T-helper 9 cell (primary cell): ENCODE data around the gene ZNRD2.

ENCODE experiments used
- DNase-seq: peaks from one replicate; pipeline ENCODE4 v3.0.0-alpha.2; 2020

ZNRD2 gene

DNA sequence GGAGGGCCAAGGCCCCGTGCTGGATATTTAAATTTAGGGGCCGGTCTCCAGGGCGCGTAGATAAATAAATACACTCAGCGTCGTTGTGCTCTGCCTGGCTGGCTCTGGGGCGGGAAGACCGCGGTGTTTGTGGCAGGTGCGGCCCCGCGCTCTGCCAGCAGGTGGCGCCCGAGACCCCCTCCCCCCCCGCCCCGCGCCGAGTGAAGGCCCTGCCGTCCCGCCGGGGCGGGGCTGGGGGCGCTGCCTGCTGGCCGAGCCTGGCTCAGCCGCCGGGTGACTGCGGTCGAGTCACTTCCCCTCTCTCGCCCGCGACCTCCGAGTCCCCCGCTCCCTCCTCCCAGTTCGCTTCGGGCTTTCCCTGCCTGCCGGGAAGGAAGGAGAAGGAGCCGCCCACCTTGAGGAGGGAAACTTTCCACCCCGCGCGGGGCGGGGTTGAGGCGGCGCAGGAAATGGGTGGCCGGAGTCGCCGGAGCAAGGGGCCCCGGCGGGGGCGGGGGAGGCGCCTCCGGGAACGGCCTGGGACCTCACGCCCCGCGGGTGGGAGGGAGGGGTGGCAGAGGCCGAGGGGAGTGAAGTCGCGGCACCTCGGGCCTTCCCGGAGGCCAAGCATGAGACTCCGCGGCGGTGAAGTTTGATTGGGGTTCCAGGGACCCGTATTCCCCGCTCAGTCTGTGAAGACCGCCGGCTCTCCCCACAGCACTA, 4.0 kb downstream of the ZNRD2 start:
- DNase-seq = peak; percentile 80

DNA sequence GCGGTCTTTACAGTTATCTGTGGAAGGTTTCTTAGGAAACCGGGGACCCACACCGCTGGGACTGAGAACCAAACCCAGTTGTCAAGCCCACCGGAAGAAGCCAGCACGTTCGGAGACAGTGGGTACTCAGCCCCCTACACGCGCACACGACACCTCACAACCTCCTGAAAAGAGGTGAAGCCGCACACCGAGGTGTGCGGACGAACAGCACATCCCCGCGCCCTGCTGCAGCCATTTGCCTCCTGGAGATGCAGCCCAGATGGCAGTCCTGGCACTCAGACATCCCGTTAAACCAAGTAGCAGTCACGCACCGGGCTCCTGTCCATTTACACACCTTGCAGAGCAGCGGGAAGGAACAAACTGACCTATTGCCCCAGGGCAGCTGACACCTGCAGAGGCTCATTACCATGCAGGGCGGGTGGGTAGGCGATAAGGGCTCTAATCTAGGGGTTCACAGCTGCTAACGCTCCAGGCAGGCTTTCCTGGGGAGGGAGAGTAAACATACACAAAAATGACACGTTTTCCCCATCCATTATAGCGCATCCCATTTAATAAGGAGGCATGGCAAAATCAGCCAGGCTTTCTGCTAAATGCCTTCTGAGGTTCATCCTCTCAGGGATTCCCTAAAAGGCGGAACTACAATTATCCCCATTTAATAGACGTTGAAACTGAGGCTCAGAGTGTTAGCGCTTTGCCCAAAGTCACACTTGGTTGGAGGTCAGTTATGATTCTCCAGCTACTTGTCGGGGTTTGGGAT, 4.7 kb downstream of the ZNRD2 start:
- no peak for DNase-seq

DNA sequence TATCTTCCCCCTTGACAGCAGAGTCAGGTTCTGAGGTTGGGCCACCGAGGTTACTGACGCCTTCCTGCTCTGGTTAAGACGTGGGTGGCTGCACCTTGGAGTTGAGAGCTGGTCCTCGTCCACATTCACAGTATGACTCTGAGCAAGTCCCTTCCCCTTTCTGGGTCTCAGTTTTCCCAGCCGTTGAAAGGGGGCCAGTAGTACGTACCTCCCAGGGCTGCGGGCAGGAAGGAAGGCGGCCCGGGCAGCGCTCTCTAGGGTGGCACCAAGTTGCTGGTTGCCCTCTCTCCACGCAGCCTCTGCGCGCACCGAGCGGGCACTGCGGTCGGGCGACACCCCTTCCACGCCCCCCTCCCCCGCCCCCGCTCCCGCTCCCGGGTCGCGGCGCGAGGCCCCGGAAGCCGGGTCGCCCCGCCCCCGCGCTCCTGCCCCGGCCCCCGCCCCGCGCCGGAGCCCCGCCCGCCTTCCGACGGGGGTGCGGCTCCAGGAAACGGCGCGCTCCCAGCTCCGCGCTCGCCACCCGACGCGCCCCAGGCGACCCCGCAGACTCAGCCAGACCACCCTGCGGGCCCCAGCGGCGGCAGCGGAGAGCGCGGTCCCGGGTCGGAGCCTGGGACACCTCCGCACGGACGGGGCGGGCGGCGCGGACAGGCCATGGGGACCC, 5.4 kb downstream of the ZNRD2 start, which contains the start of gene EHBP1L1:
Gene EHBP1L1 (plus strand): TSS at position 486 of the 664 bp plus-strand sequence. CDS start 250 bp downstream, outside the sequence.
- DNase-seq = peak; percentile 78

DNA sequence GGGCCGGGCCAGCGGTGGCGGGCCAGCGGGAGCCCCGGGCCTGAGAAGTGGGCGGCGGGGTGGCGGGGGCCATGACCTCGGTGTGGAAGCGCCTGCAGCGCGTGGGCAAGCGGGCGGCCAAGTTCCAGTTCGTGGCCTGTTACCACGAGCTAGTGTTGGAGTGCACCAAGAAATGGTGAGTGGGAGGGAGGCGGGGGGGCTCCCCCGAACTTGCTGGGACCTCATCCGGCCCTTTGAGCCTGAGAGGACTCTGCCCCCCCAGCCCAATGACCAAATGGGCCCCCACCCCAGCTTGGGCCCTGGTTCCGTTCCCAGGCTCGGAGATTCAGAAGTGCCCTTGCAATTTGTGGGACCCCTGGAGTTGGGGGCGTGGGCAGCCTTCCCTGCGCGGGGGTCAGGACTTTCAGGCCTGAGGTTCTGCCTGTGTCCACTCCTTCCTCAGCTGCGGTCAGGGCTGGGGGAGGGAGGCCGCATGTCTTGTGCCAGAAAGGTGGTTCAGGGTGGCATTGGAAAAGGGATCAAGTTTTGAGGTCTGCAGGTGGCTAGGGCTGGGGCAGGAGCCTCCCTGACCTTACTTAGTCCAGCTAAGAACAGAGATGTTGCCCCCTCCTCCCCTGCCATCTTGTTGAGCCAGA, 6.1 kb downstream of the ZNRD2 start:
- DNase-seq = no peak

DNA sequence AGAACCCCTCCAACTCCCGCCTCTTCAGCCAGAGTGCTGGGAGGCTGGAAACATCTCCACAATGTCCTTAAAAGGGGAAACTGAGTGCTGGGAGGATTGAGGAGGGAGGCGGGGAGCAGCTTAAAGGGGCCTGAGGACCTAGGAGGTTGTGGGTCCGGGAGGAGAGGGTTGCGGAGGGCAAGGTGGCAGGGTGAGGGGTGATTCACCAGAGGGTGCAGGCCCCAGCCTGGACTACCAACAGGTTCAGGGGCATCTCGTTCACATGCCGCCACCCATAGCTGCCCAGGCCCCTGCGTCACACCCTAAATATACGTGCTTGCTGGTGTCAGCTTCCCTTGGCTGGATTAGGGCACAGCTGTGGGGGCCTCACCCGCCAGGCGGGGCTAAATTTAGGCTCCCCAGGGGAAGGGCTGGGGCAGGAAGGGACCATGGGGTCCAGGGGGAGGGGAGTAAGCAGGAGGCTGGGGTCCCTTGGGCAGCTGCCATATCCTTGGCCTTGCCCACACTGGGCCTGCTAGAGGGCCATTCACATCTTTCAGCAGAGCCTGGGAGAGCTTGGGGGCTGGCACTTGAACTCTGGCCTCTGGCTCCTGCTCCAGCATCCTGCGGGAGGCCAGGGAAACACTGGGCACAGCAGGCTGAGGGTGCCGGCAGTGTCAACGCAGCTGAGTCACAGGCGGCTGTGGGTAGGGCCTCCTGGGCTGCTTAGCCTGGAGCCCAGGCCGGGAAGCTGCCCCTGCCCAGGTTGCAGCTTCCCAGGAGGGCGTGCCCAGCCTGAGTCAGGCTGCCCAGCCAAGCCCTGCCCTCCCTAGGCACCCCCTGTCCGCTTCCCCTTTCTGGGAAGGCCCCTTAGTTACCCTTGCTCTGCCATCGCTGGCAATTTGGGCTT, 6.8 kb downstream of the ZNRD2 start:
- DNase-seq = peak; percentile 34

DNA sequence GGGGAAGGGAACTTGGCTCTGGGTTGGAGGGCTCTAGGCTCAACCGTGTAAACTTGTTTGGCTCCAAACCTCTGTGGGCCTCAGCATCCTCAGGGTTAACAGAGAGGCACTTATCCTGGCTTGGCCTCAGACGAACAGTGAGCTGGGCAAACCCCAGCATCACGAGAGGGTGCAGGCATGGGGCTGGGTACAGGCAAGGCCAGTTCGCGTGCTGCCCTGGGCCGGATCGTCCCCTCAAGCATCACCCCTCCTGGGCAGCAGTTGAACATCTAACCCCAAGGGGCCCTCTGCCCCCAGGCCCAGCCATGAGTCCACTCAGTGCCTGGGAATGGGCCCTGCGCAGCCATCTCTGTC, 7.5 kb downstream of the ZNRD2 start:
- no peak for DNase-seq

DNA sequence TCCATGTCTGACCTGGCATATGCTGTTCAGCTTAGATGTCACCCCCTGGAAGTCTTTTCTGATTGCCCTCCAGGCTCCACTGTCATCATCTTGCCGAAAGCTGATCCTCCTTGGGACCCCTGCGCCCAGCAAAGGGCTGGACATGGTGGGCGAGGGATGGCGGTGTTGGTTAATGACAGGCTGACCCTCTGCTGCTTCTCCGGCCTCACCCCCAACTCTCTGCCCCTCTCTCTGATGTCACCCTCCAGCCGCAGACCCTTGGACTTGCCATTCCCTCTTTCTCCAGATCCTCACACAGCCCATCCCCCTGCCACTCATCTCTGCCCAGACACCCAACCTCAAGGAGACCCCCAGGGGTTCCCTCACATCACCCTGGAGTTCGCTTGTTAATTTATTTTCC, 7.9 kb downstream of the ZNRD2 start:
- DNase-seq = no peak

DNA sequence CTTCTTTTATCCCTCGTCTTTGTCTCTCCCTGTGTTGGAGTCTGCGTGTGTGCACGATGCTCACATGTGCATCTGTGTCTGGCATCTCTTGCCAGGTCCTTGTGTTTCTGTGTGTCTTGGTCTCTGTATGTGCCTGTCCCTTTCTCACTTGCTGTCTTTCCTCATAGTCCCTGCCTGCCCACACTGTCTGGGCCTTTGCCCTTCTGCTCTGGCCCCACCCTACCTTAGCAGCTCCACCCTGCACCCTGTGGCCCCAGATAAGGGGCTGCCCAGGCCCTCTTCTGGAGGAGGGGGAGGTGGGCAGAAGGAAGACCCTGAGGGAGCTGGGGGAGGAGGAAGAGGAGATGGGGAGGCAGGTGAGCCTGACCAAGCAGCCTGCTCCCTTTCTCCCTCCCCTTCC, 8.4 kb downstream of the ZNRD2 start:
- DNase-seq = no peak

DNA sequence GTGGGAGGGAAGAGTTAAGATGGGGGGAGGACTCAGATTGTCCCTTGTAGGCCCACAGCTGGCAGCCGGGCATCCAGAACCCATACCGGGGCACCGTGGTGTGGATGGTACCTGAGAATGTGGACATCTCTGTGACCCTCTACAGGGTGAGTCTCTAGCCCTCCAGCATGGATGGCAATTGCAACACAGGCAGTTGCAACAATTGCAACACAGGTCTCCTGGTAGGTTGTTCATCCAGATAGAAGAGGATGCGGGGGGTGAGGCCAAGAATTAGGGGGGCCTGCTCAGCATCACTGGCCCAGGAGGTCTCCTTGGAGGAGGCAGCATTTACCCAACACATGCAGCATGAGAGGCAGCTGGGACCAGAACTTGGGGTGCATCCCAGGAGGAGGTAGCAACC, 9.0 kb downstream of the ZNRD2 start:
- DNase-seq = no peak

DNA sequence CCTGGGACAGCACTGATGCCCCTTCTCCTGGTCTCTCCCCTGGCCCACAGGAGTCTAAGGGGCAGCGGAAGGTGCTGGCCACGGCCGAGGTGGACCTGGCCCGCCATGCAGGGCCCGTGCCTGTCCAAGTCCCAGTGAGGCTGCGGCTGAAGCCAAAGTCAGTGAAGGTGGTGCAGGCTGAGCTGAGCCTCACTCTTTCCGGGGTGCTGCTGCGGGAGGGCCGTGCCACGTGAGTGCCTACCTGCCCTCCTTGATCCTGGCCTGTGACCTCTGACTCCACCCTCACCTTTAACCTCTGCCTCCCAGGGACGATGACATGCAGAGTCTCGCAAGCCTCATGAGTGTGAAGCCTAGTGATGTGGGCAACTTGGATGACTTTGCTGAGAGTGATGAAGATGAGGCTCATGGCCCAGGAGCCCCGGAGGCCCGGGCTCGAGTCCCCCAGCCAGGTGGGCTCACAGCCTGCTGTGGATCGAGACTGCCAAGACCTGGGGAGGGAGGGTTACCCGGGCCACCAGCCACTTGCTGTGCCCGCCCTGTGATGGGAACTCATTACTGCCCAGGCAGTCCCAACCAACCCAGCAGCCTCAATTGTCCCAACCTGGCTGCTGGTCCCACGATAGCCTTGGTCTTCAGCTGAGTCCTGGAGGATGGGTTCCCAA, 9.9 kb downstream of the ZNRD2 start:
- no peak for DNase-seq

DNA sequence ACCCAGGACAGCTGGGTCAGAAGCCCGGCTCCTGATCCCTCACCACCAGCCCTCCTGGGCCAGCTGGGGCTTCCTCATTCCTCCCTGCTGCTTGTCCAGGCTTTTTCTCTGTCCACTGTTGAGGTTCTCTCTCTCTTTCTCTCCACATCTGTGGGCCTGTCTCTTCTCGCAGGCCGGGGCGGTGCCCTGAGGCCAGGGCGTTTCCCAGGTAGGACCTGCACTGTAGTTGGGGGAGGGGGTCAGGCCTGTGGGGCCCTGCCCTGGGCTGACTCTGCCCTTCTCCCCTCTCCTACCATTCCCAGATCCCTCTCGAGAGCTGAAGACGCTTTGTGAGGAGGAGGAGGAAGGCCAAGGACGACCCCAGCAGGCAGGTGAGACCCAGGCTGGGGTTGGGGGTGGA, 10.5 kb downstream of the ZNRD2 start:
- DNase-seq = no peak

DNA sequence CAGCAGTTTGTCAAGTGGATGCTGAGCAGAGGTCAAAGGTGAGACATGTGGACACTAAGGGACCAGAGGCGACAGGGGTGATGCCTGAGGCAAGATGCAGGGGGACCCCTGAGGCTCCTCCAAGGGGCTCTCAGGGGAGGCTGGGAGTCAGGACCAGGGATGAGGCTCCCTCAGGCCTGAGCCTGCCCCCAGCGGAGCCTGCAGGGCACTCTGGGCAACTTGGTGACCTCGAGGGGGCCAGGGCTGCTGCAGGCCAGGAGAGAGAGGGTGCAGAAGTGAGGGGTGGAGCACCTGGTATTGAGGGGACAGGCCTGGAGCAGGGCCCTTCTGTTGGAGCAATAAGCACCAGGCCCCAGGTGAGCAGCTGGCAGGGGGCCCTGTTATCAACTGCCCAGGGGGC, 11.7 kb downstream of the ZNRD2 start:
- DNase-seq = no peak

DNA sequence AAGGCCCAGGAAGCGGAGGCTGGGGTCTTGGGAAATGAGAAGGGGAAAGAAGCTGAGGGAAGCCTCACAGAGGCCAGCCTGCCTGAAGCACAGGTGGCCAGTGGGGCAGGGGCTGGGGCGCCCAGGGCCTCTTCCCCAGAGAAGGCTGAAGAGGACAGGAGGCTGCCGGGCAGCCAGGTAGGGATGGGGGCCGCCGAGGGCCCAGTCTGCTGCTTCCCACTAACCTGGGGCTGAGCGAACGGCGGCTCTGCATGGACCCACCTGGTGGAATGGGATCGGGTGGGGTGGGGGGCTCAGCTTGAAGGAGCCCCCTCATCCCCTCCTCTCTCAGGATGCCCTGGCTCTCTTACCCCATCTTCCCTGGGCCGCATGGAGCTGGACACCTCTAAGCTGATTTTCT, 13.3 kb downstream of the ZNRD2 start:
- no peak for DNase-seq

DNA sequence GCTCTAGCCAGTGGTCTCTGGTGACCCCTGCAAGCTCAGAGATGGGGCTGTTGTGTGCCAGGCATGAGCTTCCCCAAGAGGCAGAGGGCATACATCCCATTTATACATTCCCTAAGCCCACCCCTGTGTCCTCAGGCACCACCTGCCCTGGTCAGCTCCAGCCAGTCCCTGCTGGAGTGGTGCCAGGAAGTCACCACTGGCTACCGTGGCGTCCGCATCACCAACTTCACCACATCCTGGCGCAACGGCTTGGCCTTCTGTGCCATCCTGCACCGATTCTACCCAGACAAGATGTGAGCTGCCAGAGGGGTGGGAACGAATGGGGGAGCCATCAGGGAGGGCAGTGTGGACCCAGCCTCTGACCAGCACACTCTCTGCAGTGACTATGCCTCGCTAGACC, 13.8 kb downstream of the ZNRD2 start:
- no peak for DNase-seq

DNA sequence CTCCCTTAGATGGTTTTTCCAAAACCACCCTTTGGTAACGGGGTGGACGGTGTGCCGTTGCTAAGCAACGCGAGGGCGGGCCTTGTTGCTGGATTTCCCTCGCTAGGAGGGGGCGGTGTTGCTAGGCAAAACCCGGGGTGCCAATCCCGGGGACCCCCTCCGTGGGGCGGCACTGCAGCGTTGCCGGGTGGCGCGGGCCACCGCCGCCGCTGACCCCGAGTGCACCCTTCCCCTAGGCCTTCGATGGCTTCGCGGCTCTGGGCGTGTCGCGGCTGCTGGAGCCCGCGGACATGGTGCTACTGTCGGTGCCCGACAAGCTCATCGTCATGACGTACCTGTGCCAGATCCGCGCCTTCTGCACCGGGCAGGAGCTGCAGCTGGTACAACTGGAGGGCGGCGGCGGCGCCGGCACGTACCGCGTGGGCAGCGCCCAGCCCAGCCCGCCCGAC, 14.5 kb downstream of the ZNRD2 start:
- DNase-seq = no peak

DNA sequence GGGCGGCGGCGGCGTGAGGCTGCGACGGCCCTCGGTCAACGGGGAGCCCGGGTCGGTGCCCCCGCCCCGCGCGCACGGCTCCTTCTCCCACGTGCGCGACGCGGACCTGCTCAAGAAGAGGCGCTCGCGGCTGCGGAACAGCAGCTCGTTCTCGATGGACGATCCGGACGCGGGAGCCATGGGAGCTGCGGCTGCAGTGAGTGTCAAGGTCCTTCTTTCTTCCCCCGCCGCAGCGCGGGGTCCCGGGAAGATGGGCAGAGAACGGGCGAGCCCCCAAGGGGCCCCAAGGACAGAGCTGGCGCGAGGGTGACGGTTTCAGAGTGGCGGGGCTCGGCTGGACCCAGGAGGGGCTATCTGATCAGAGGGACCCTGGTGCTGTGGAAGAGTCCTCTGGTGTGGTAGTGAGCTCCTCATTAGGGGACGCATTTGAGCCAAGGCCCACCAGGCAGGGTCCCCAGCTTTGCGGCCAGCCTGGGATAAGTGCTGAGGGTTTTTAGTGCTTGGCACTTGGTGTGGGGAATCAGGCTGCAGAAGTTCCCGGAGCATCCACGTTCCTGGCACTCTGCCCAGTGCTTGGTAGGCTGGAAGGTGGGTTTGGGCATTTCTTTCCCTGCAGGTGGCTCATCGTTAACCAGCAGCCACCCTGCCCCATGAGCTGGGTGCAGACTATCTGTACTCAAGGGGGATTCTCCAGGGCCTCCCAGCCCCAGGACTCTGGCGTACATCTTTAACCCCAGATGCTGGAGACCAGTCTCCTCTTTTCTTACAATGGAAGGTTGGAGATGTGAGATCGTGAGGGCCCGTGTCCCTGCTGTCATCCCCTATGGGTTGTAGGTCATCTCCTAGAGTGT, 15.3 kb downstream of the ZNRD2 start:
- no peak for DNase-seq

DNA sequence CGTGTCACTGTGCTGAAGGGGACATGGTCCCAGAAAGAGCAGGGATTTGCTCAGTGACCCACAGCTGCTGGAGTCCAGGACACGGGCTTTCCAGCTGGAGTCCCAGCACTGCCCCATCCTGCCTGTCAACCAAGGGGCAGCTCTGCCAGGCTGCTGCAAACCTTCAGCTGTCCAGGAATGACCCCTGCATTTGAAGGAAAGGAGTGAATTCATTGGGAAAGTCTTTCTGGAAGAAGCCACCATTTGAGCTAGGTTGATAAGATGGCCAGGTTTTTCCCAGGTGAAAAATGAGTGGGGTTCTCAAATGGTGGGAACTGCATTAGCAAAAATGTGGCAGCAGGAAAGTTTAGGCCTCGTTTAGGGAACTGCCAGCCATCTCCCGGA, 16.0 kb downstream of the ZNRD2 start:
- no peak for DNase-seq

DNA sequence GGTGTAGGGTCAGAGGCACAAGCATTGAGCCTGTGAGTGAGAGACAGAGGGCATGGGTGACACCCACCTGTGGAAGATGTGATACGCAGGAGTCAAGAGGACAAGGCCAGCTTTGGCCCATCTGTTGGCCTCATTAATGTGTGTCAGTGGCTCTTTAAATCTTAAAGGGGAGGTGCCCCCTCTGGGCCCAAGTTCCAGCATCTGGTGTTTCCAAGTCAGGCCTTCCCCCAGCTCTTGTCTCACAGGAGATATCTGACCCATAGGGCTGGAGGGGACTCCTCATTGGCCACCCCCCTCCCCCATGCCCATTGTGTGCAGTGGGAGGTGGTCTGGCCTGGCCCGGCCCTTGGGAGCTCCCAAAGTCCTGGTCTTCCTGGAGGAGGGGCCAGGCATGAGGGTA, 16.4 kb downstream of the ZNRD2 start:
- no peak for DNase-seq

DNA sequence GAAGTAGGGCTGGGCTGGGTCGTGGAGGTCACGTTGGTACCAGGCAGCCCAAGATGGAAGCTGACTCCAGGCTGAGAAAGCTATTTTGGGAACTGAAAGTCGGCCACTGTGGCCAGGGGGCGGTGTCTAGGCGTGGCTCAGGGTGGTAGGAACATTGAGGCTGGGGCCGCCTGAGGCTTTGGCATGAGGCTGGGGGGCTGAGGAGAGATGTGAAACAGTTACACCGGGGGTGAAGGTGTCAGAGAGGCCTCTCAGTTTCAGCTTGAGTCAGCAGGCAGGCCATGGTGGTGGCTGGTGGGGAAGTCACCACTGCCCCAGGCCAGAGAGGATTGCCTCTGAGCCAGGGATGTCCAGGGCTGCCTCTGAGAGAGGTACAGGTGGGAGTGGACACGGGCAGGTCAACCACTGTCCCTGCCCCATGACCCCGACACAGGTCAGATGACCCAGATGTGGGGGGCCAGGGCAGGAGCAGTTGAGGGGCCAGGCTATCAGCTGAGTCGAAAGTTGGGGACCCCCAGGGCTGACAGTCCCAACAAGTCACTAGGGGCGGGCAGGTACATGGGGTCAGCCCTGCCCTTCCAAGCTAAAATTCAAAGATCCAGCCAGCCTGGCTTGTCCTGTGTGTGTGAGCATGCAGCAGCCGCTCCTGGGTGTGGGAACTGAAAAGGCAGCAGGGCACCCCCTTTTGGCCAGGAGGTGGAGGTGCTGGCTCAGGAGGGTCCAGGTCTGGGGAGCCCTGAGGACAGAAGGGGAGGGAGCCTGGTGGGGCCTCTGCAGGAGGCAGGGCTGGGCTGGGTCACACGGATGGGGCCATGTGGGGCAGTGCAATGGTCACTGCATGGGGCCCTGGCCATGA, 18.1 kb downstream of the ZNRD2 start:
- peak; percentile 66 for DNase-seq
